Immature natural killer cell (primary cell): ENCODE data around the gene FASTKD3. TPM values are rescaled to one million over a fixed set of nuclear protein-coding genes. Genes with fewer than 3 reads are reported as not detected.

Experiments
- DNase-seq, 3 donors: peaks; one replicate each; pipeline ENCODE4 v3.0.0; 2022; ENCODE audit warnings: mixed read lengths in 1 of 3
- H3K27ac Mint-ChIP-seq, 6 donors: one replicate each; pipeline ENCODE4 v1.8.0; 2020; ENCODE audit warnings: mixed read lengths in 6 of 6, mild to moderate bottlenecking in 5 of 6, inconsistent platforms in 4 of 6, moderate library complexity in 3 of 6
- H3K27me3 Mint-ChIP-seq, 3 donors: one replicate each; pipeline ENCODE4 v1.8.0; 2020 to 2021; ENCODE audit warnings: low read depth in 3 of 3, mild to moderate bottlenecking in 3 of 3, mixed read lengths in 3 of 3, moderate library complexity in 3 of 3, inconsistent platforms in 1 of 3
- H3K36me3 Mint-ChIP-seq, 3 donors: one replicate each; pipeline ENCODE4 v1.8.0; 2020; ENCODE audit warnings: mixed read lengths in 3 of 3, inconsistent platforms in 2 of 3, mild to moderate bottlenecking in 2 of 3
- H3K4me1 Mint-ChIP-seq, 2 donors: one replicate each; pipeline ENCODE4 v1.8.0; 2020; ENCODE audit warnings: inconsistent platforms in 2 of 2, mild to moderate bottlenecking in 2 of 2, mixed read lengths in 2 of 2, moderate library complexity in 1 of 2
- H3K4me3 Mint-ChIP-seq, 5 donors: one replicate each; pipeline ENCODE4 v1.8.0; 2020; ENCODE audit warnings: mild to moderate bottlenecking in 5 of 5, mixed read lengths in 5 of 5, inconsistent platforms in 3 of 5, moderate library complexity in 3 of 5
- H3K9me3 Mint-ChIP-seq, 6 donors: one replicate each; pipeline ENCODE4 v1.8.0; 2020; ENCODE audit warnings: mild to moderate bottlenecking in 6 of 6, mixed read lengths in 6 of 6, inconsistent platforms in 4 of 6, moderate library complexity in 3 of 6
- polyA plus RNA-seq, 3 donors: library from polyadenylated mRNA; unstranded; fragments of 300-500 nt; fragmentation: Illumina TruSeq; gene quantifications; one replicate each; pipeline ENCODE4 v1.2.3, GENCODE V29; 2021

Gene FASTKD3
- polyA plus RNA-seq, 3 donors from 2014 or later = 11.7 to 13.9 (median 12.5) TPM

DNA sequence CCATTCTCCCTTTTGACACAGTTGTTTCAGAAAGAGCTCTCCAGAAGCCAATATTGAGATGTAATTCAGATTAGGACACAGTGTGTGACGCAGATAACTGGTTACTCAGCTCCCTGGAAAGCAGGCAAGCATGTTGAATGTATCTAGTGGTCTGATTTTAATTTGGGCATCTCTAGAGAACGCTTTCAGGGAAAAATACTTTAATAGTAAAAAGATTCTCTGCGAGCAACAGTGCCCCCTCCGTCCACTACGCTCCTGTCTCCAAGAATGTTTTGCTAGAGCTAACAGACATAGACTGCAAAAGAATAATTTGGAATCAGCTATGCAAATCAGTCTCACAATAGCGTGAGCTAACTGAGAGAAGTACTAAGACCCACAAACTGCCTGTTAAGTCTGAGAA, 41.2 kb downstream of the FASTKD3 start:
- Mint-ChIP-seq H3K36me3 (no peaks in the 10 kb centered on the region), H3K27ac (no peak overlapping the region), H3K4me1 (no peaks in the 10 kb centered on the region), H3K27me3 (peaks cover 0 to 4% (median 2%) of the 10 kb centered on the region in 3 donors), H3K4me3 (no peak overlapping the region), H3K9me3 (peaks cover 0 to 2% (median 0%) of the 10 kb centered on the region in 6 donors)
- no peak for DNase-seq

DNA sequence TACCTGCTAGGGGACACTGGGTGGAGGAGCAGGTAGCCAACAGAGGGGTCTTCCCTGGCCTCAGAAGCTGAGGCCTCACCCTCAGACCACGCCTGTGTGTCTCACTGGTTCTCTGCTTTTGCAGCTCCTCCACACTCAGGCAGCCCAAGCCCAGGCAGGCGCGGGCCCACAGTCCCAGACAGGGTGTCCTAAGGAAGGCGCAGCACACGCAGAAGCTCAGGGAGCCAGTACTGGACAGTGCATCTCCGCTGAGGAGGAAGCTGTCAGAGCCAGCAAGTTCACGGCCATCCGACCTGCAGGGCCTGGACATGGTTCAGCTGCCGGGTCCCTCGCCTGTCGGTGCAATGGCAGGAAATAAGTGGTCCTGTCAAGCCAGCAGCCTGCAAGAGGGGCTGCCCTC, 43.2 kb downstream of the FASTKD3 start:
- Mint-ChIP-seq H3K36me3 (no peaks in the 10 kb centered on the region), H3K4me3 (no peak overlapping the region), H3K9me3 (peaks cover 0 to 2% (median 0%) of the 10 kb centered on the region in 6 donors), H3K27ac (no peak overlapping the region), H3K27me3 (peaks cover 0 to 2% (median 0%) of the 10 kb centered on the region in 3 donors), H3K4me1 (no peaks in the 10 kb centered on the region)
- DNase-seq = no peak

DNA sequence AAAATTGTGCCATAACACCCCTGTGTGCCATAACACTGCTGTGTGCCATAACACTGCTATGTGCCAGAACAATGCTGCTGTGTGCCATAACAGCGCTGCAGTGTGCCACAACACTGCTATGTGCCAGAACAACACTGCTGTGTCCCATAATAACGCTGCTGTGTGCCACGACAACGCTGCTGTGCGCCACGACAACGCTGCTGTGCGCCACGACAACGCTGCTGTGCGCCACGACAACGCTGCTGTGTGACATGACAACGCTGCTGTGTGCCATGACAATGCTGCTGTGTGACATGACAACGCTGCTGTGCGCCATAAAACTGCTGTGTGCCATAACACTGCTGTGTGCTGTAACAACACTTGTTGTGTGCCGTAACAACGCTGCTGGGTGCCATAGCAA, 43.8 kb downstream of the FASTKD3 start:
- no peak for DNase-seq
- Mint-ChIP-seq H3K9me3 (peaks cover 0 to 2% (median 0%) of the 10 kb centered on the region in 6 donors), H3K4me1 (no peaks in the 10 kb centered on the region), H3K27me3 (peaks cover 0 to 2% (median 0%) of the 10 kb centered on the region in 3 donors), H3K4me3 (no peak overlapping the region), H3K36me3 (no peaks in the 10 kb centered on the region), H3K27ac (no peak overlapping the region)

DNA sequence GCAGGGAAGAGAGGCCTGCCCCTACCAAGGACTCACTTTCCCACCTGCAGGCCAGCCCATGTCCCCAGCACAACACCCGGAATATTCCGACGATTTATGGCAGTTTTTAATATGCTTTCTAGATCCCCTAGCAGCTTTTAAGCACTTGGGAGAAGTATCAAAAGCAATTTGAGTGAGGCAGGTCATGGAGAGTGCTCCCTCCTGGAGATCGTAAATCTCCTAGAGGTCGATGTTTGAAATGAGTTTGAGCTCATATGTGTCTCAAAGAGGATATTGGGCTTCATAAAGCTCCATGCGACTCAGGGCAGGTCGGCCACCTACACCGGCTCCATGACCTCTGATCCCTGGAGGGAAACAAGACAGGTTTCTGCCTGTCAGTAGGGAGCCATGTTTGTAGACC, 45.2 kb downstream of the FASTKD3 start:
- DNase-seq = no peak
- Mint-ChIP-seq H3K9me3 (peaks cover 0 to 2% (median 0%) of the 10 kb centered on the region in 6 donors), H3K27ac (no peak overlapping the region), H3K36me3 (no peaks in the 10 kb centered on the region), H3K4me1 (no peaks in the 10 kb centered on the region), H3K27me3 (peaks cover 0 to 2% (median under 1%) of the 10 kb centered on the region in 3 donors), H3K4me3 (no peak overlapping the region)

DNA sequence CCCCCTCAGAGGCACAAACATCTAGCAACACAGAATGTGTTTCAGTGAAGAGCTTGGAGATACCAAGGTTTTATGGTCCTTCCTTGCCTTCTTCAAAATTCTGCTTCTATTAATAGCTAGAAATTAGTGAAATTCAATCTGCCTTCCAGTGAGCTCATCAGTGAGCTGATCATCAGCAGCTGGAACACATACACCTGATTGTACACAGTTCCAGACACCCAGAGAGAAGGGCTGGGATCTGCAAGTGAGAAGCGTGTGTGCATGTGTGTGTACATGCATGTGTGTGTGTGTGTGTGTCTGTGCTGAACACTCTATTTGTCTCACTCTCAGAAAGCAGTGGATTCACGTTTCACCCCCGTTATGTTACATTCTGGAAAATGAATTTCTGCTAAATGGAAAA, 46.4 kb downstream of the FASTKD3 start:
- no peak for DNase-seq
- H3K27me3 Mint-ChIP-seq = peaks cover 0 to 3% (median 2%) of the 10 kb centered on the region in 3 donors
- no peak overlapping the region for H3K27ac Mint-ChIP-seq
- H3K9me3 Mint-ChIP-seq = peaks cover 0 to under 1% (median 0%) of the 10 kb centered on the region in 6 donors
- no peaks in the 10 kb centered on the region for H3K36me3 Mint-ChIP-seq
- no peaks in the 10 kb centered on the region for H3K4me1 Mint-ChIP-seq
- H3K4me3 Mint-ChIP-seq = no peak overlapping the region

DNA sequence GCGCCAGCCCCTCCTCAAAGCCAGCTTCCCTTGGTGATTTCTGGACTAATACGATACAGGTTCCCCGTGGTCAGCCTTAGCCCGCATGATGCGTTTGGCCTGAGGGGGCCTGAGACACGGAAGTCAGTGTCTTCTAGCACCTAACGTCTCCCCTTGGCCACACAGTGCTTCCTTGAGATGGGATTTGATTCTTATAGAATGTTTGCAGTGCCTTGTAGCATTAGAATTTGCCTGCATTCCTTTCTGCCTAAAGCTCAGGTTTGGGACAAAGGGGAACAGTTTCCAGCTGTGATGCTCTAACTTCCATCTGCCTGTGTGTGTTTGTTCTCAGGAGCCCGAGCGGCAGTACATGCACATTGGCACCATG, 52.3 kb downstream of the FASTKD3 start:
- Mint-ChIP-seq H3K27ac (no peak overlapping the region), H3K4me3 (no peak overlapping the region), H3K4me1 (no peaks in the 10 kb centered on the region), H3K27me3 (peaks cover 0 to 9% (median 6%) of the 10 kb centered on the region in 3 donors), H3K9me3 (no peaks in the 10 kb centered on the region), H3K36me3 (no peaks in the 10 kb centered on the region)
- no peak for DNase-seq

DNA sequence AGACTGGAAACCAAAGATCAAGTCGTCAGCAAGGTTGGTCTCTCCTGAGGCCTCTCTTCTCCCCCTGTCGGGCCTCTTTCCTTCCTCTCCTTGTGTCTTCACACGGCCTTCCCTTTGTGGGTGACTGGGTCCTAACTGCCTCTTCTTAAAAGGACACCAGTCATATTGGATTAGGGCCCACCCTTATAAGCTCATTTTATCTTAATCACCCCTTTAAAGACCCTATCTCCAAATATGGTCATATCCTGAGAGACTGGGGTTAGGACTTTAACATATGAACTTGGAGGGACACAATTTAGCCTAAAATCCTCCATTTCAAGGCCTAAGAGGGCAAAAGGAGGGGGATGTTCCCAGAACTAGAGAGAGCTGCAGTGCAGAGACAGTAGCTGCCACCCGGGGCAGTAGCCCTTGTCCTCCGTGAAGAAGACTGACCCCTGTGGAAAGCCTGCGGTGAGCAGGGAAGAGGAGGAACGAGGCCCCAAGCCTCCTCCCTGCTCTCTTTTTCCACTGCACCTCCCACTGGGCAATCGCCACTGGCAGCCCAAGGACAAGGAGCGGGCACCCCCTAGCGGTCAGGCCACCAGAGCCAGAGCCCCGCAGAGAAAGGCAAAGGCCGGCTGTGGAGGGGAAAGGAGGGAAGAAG, 52.8 kb downstream of the FASTKD3 start:
- Mint-ChIP-seq H3K36me3 (no peaks in the 10 kb centered on the region), H3K27ac (no peak overlapping the region), H3K9me3 (no peaks in the 10 kb centered on the region), H3K4me1 (no peaks in the 10 kb centered on the region), H3K27me3 (peaks cover 0 to 9% (median 6%) of the 10 kb centered on the region in 3 donors), H3K4me3 (no peak overlapping the region)
- peak; percentile 31 to 42 (median 33) for DNase-seq

DNA sequence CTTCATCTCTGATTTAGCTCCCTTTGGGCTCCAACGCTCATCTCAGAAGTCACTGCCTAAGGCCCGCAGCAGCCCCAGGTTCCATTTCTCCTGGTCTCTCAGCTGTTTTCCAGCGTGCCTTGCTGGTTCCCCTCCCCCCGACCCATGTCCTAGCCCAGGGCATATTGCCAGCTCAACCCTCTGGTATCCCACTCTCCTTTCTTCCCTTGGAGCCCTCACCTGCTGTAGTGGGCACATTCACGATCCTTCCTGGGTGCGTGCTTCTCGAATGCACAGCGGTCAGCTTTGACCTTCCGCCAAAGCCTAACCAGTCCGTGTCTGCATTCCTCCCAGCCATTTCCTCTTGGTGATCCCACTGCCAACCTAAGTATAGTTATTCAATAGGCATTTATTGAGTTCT, 54.0 kb downstream of the FASTKD3 start:
- Mint-ChIP-seq H3K4me3 (no peak overlapping the region), H3K27ac (no peak overlapping the region), H3K9me3 (no peaks in the 10 kb centered on the region), H3K27me3 (peaks cover 0 to 9% (median 6%) of the 10 kb centered on the region in 3 donors), H3K4me1 (no peaks in the 10 kb centered on the region), H3K36me3 (no peaks in the 10 kb centered on the region)
- DNase-seq = no peak

DNA sequence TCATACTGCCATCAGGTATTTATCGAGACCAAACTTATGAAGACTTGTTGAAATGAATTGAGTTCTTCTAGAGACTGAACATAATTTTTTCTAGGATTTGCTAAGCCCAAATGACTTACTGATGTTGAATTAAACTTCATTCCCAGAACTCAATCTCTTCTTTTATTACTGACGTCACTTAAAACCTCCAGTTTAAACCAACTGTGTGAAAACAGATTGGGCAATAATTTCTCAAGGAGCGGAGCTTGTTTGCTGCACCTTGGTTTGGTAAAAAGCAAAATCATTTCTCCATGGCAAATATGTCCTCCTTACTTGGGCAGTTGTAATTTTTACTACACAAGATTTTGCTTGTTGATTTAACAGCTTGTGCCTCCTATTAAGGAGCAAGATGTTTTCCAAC, 55.3 kb downstream of the FASTKD3 start:
- H3K4me3 Mint-ChIP-seq = no peak overlapping the region
- no peak overlapping the region for H3K27ac Mint-ChIP-seq
- no peaks in the 10 kb centered on the region for H3K4me1 Mint-ChIP-seq
- no peaks in the 10 kb centered on the region for H3K36me3 Mint-ChIP-seq
- peaks cover 0 to 9% (median 6%) of the 10 kb centered on the region in 3 donors for H3K27me3 Mint-ChIP-seq
- no peaks in the 10 kb centered on the region for H3K9me3 Mint-ChIP-seq
- DNase-seq = no peak

DNA sequence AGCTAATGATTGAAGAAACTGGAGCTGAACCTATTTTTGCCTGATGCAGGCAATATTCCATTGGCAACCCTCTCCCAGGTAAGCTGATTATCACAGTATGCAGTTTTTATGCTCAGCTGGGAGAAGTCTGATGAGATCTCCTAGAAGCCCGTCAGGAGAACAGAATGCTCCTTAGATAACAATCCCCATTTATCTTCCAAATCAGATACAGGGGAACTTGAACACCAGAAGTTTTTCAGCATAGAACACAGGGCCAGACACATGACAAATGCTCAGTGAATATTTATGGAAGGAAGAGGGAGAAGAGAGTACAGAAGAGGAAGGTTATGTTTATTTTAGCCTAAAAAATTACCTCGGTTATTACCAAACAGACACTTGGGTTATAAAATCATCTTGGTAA, 55.8 kb downstream of the FASTKD3 start:
- no peaks in the 10 kb centered on the region for H3K36me3 Mint-ChIP-seq
- no peaks in the 10 kb centered on the region for H3K4me1 Mint-ChIP-seq
- H3K4me3 Mint-ChIP-seq = no peak overlapping the region
- DNase-seq = no peak
- H3K27me3 Mint-ChIP-seq = peaks cover 0 to 7% (median 6%) of the 10 kb centered on the region in 3 donors
- H3K27ac Mint-ChIP-seq = no peak overlapping the region
- no peaks in the 10 kb centered on the region for H3K9me3 Mint-ChIP-seq

DNA sequence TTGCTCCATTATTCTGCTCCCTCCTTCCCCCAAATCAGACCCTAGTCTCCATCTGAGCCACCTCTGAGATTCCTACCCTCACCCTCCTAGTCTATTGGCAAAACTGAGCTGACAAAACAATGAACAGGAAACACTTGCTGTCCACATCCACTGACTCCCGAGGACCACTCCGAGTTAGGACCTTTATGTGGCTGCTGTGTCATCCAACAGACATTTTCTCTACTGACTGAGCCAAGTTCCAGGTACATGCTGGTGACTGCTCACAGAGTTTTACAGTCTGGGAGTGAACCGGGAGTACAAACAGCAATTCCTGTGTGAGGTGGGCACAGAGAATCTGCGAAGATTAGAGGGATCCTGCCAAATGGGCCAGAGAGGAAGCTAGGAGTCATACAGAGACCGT, 57.1 kb downstream of the FASTKD3 start:
- Mint-ChIP-seq H3K4me3 (no peak overlapping the region), H3K27ac (no peak overlapping the region), H3K9me3 (no peaks in the 10 kb centered on the region), H3K27me3 (peaks cover 0 to 12% (median 5%) of the 10 kb centered on the region in 3 donors), H3K36me3 (no peaks in the 10 kb centered on the region), H3K4me1 (no peaks in the 10 kb centered on the region)
- DNase-seq = no peak

Other genes starting within 250 kb of the FASTKD3 start
- gene CFAP90, start 17.9 kb downstream of the FASTKD3 start, polyA plus RNA-seq = not detected
- gene MTRR, start 117 bp upstream of the FASTKD3 start, polyA plus RNA-seq = 10 to 100 TPM; 23.2 to 58.6 (median 33.3) TPM